ENCODE data around the gene ARHGEF17. TPM values are rescaled to one million over a fixed set of nuclear protein-coding genes. Genes with fewer than 3 reads are reported as not detected.
A peak's percentile ranks its signal among the peaks of the same experiment; 100 is the strongest.

Gene ARHGEF17
- total RNA-seq, 2 experiments from 2014 or later, result 0.18 TPM; not detected in 1

DNA sequence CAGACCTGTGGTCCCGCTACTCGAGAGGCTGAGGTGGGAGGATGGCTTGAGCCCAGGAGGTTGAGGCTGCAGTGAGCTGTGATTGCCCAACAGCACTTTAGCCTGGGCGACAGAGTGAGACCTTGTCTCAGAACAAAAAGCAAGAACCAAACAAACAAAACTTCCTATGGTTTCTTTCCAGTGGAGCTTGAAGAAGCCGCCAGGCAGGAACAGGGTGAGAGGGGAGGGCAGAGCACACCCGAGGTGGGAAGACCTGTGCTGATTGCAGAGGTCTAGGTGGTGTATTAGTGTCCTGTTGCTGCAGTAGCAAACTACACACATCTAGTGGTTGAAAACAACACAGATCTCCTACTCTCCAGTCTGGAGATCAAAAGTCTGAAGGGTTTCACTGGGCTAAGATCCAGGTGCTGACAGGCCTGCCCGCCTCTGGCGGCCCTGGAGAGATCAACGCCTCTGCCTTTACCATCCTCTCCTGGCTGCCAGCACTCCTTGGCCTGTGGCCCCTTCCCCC is 10.5 kb downstream of the ARHGEF17 start:
- H3K9me3 Mint-ChIP-seq (ENCODE audit: insufficient read depth), result no peaks in the 10 kb centered on the region
- H3K27me3 Mint-ChIP-seq (ENCODE audit: low read depth), result no peaks in the 10 kb centered on the region
- H3K4me3 Mint-ChIP-seq, result no peak overlapping the region
- CTCF ChIA-PET, result interaction anchor here (1.3 to 3.4 kb wide), 3 partner anchors 12 to 32 kb away, joined by 5 to 18 read pairs (median 6); no protein-coding TSS in a partner anchor
- POLR2A ChIA-PET, result interaction anchor here (1.1 kb wide), 1 partner anchor 12 kb away, joined by 3 read pairs; no protein-coding TSS in a partner anchor
- ATAC-seq (no peak), DNase-seq (no peak)
- no peak overlapping the region for H3K27ac Mint-ChIP-seq
- H3K36me3 Mint-ChIP-seq (ENCODE audit: low read depth), result no peaks in the 10 kb centered on the region
- H3K4me1 Mint-ChIP-seq (ENCODE audit: low read depth), result peaks cover 24% of the 10 kb centered on the region

DNA sequence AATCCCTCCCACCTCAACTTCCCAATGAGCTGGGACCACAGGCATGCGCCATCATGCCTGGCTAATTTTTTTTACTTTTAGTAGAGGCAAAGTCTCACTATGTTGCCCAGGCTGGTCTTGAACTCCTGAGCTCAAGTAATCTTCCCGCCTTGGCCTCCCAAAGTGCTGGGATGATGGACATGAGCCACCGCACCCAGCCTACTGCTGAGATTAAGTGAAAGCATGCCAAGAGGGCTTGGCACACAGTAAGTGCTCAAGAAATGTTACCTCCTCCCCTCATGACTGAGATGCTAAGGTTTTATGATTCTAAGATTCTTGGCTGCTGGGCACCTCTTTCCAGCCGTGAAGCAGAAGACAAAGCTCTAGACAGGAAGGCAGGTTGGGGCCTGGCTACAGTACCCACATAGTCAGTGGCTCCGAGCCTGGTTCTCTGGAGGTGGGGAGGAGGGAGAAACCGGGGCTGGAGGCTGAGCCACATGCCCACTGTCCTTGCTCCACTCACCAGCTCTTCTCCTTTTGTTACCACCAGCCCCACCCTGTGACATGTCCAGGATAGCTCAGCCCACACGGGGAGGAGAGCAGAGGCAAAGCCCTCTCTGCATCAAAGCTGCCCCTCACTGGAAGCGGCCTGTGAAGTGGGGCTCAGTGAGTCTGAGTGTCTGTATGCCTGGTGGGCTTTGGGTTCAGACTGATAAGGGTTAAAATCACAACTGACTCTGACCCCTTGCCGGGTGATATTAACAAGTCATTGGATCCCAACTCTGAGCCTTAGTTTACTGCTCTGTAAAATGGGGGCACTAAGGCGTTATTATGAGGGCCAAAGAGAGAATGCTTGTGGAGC is 12.9 kb downstream of the ARHGEF17 start:
- no peaks in the 10 kb centered on the region for H3K9me3 Mint-ChIP-seq (ENCODE audit: insufficient read depth)
- H3K4me3 Mint-ChIP-seq, result no peak overlapping the region
- H3K36me3 Mint-ChIP-seq (ENCODE audit: low read depth), result no peaks in the 10 kb centered on the region
- ATAC-seq, result no peak
- no peak overlapping the region for H3K27ac Mint-ChIP-seq
- no peak for DNase-seq
- ChIA-PET CTCF (interaction anchor here (0.8 to 3.0 kb wide), 4 partner anchors 14 to 145 kb away, joined by 3 to 13 read pairs (median 5); partner anchors contain the start of gene ARHGEF17), POLR2A (no interaction called here)
- H3K4me1 Mint-ChIP-seq (ENCODE audit: low read depth), result peaks cover 18% of the 10 kb centered on the region
- H3K27me3 Mint-ChIP-seq (ENCODE audit: low read depth), result no peaks in the 10 kb centered on the region

DNA sequence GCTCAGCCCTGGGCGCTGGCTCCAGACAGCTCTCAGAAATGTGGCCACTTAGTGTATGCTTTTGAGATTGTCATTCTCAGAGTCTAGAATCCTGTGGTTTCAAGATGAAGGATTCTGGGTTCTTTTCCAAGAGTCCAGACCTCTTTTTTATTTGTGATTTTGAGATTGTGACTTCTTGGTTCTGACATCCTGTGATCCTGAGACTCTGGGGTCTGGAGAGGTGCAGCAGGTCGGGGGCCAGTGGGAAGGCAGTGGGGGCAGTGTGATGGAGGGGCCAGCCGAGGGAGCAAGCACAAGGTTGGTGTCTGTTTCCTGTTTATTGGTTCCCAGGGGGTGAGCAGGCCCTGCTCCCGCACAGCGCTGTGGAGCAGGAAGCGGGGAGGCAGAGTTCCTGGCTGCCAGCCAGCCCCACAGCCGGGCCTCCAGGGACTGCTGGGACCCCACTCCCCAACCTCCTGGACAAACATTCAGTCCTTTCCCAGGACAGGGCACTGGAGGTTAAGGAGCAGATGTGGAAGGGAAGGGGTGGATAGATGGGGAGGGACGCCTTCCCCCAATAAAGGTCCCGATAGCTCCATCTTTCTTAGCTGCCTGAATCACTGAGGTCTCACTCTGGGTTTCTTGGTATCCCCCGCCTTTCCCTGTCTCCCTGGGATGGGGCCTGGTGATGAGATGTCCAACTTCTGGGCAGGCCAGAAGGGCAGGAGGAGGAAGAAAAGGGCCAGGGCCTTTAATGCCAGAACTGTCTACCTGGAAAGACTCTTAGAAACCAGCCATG is 13.7 kb downstream of the ARHGEF17 start:
- Mint-ChIP-seq H3K27ac (no peak overlapping the region), H3K36me3 (ENCODE audit: low read depth) (no peaks in the 10 kb centered on the region), H3K4me1 (ENCODE audit: low read depth) (peaks cover 18% of the 10 kb centered on the region), H3K27me3 (ENCODE audit: low read depth) (no peaks in the 10 kb centered on the region), H3K9me3 (ENCODE audit: insufficient read depth) (no peaks in the 10 kb centered on the region), H3K4me3 (no peak overlapping the region)
- POLR2A ChIA-PET, result no interaction called here
- ATAC-seq (peak; percentile 37), DNase-seq (no peak)
- CTCF ChIA-PET, result interaction anchor here (0.9 to 3.0 kb wide), 4 partner anchors 15 to 29 kb away, joined by 3 to 13 read pairs (median 5); partner anchors contain the start of gene ARHGEF17

DNA sequence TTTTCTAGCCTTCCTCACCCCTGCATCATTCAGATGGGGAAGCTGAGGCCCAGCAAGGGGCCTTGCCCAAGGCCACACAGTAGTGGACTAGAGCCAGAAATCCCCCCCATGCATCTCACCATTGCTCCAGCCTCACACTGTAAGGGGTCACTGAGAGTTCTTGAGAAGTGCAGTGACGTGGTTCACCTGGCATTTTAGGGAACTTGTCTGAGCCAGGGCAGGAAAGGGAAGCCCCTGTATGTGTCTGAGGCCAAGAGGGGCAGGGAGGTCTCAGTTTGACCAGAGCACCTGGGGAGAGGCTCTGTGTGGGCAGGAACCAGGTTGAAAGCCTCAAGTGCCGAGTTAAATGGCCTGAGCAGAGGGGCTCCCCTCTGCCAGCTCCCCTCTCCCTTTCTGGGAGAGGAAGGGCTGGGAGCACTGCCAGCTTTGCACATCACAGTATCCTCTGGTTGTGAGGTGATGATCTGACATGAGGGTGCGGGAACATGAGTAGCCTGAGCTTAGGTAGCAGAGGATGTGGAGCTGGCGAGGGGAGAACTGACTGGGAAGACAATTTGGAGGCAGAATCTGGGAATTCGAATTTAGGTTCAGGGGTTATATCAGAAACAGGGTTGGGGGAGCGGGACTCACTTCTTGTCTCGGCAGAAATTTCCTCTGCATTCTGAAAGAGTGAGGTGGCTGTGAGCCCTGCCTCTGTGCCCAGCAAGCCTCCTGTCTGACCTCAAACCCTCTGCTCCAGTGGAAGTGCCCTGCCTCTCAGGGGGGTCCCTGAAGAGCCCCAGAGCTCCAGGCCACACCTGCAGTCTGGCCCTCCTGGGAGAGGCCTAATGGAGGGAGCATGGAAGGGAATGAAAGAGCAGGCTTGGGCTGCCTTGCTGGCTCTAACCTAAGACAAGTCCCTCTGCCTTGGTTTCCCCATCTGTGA is 14.6 kb downstream of the ARHGEF17 start:
- Mint-ChIP-seq H3K4me1 (ENCODE audit: low read depth) (peaks cover 22% of the 10 kb centered on the region), H3K27me3 (ENCODE audit: low read depth) (no peaks in the 10 kb centered on the region), H3K4me3 (no peak overlapping the region), H3K9me3 (ENCODE audit: insufficient read depth) (no peaks in the 10 kb centered on the region), H3K27ac (no peak overlapping the region), H3K36me3 (ENCODE audit: low read depth) (no peaks in the 10 kb centered on the region)
- ATAC-seq (no peak), DNase-seq (no peak)
- ChIA-PET CTCF (interaction anchor here (1.3 to 3.0 kb wide), 2 partner anchors 16 to 28 kb away, joined by 3 to 13 read pairs; partner anchors contain the start of gene ARHGEF17), POLR2A (no interaction called here)

DNA sequence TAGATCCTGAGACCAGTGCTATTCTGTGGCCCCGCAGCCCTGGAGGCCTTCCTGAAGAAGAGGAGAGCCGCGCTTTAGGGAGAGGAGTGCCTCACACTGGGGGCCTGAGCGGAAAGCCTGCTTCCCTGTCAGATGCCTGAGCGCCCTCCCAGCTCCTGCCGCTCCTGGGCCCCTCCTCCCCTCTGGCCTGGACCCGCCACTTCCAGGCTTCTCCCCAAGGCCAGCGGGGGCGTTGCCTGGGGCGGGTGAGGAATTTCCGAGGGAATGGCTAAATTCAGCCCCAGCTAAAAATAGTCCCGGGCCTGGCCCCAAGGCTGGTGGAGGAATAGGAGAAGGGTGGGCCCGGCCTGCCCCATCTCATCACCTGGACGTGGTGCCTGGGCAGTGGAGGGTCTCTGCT is 15.4 kb downstream of the ARHGEF17 start:
- POLR2A ChIA-PET, result no interaction called here
- DNase-seq, result no peak
- no peak overlapping the region for H3K4me3 Mint-ChIP-seq
- no peaks in the 10 kb centered on the region for H3K9me3 Mint-ChIP-seq (ENCODE audit: insufficient read depth)
- peaks cover 23% of the 10 kb centered on the region for H3K4me1 Mint-ChIP-seq (ENCODE audit: low read depth)
- H3K27ac Mint-ChIP-seq, result no peak overlapping the region
- CTCF ChIA-PET, result interaction anchor here (1.4 to 3.0 kb wide), 2 partner anchors 15 to 17 kb away, joined by 4 to 13 read pairs; partner anchors contain the start of gene ARHGEF17
- ATAC-seq, result no peak
- H3K27me3 Mint-ChIP-seq (ENCODE audit: low read depth), result no peaks in the 10 kb centered on the region
- H3K36me3 Mint-ChIP-seq (ENCODE audit: low read depth), result no peaks in the 10 kb centered on the region

DNA sequence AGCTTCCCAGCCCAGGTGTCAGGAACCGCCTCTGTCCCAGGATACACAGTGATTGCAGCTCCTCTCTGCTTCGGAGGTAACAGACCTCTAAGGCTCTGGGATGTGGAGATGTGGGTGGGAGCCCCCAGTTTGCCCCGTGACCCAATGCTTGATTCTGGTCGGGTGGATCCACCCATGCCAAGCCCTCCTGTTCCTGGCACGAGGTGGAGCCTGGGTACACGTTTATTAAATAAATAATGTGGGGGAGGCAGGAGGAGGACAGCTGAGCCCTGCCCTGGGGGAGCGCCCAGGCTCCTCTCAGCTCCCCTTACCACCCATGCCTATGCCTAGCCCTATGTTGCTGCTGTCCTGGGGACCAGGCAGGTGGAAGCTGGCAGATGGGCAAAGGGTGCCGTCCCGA is 16.0 kb downstream of the ARHGEF17 start:
- H3K27ac Mint-ChIP-seq, result no peak overlapping the region
- no peaks in the 10 kb centered on the region for H3K36me3 Mint-ChIP-seq (ENCODE audit: low read depth)
- no peak overlapping the region for H3K4me3 Mint-ChIP-seq
- CTCF ChIA-PET, result interaction anchor here (1.4 kb wide), 1 partner anchor 16 kb away, joined by 4 read pairs; the partner anchor contains the start of gene ARHGEF17
- POLR2A ChIA-PET, result no interaction called here
- peaks cover 23% of the 10 kb centered on the region for H3K4me1 Mint-ChIP-seq (ENCODE audit: low read depth)
- DNase-seq (no peak), ATAC-seq (no peak)
- peaks cover 2% of the 10 kb centered on the region for H3K27me3 Mint-ChIP-seq (ENCODE audit: low read depth)
- no peaks in the 10 kb centered on the region for H3K9me3 Mint-ChIP-seq (ENCODE audit: insufficient read depth)

DNA sequence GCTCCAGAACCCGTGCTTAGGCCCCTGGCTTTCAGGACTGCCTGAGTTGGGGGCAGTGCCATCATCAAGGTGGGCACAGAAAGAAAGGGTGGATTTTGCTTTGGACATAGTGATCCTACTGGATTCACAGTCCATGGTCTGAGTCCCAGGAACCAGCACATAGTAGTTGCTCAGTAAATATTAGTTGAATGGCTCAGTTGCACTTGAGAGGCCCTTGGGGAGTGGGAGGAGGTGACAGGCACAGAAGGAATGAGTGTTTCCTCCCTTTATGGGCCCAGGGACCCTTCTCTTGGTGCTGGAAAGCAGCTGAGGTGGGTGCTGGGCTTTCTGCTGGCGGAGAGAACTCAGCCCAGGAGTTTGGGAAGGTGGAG is 16.6 kb downstream of the ARHGEF17 start:
- no peak overlapping the region for H3K4me3 Mint-ChIP-seq
- H3K27ac Mint-ChIP-seq, result no peak overlapping the region
- H3K4me1 Mint-ChIP-seq (ENCODE audit: low read depth), result peaks cover 23% of the 10 kb centered on the region
- ChIA-PET POLR2A (no interaction called here), CTCF (interaction anchor here (1.4 kb wide), 1 partner anchor 17 kb away, joined by 4 read pairs; the partner anchor contains the start of gene ARHGEF17)
- no peak for DNase-seq
- H3K36me3 Mint-ChIP-seq (ENCODE audit: low read depth), result no peaks in the 10 kb centered on the region
- peaks cover 2% of the 10 kb centered on the region for H3K27me3 Mint-ChIP-seq (ENCODE audit: low read depth)
- H3K9me3 Mint-ChIP-seq (ENCODE audit: insufficient read depth), result no peaks in the 10 kb centered on the region
- ATAC-seq, result no peak

DNA sequence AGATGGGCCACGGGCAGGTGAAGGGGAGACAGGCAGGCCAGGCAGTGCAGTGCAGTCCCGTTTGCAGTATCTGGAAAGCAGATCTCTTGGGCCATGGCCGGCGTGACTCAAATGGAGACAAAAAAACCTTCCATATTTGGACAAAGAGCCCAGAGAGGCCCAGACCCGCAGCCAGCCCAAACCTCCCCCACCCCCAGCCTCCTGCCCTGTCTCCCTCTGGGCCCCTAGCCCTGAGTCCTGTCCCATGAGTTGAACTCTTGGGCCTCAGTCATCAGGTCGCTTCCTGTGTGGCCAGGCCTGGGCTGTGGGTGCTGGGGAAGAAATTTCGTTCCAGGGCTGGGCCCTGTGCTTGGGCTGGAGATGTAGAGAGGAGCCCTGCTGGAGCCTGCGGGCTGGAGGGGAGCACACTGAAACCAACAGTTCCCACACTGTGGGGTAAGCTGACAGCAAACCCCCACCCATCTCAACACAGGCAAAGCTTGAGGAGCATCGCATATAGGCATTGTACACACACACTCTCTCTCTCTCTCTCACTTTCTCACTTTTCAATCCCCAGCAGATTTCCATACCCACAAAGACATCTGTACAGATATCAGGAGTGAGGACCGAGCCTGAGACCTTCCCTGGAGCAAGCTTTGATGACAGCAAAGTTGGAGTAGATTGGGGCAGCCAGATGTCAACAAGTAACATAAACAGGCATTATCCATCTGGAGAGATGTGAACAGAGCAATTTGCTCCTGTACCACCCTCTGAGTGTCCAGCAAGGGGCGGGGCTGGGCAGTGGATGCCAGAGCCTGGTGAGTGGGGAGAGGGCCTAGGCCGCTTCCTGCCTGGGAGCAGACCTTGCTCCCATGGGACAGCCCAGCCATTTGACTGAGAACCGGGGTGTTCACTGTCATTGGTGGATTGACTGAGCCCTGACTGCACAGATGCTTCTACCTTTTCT is 17.2 kb downstream of the ARHGEF17 start:
- no peaks in the 10 kb centered on the region for H3K9me3 Mint-ChIP-seq (ENCODE audit: insufficient read depth)
- no peak overlapping the region for H3K27ac Mint-ChIP-seq
- H3K36me3 Mint-ChIP-seq (ENCODE audit: low read depth), result no peaks in the 10 kb centered on the region
- peaks cover 2% of the 10 kb centered on the region for H3K27me3 Mint-ChIP-seq (ENCODE audit: low read depth)
- ChIA-PET CTCF (interaction anchor here (0.8 to 3.1 kb wide), 4 partner anchors 11 to 27 kb away, joined by 3 to 23 read pairs (median 6); partner anchors contain the start of gene ARHGEF17), POLR2A (no interaction called here)
- H3K4me1 Mint-ChIP-seq (ENCODE audit: low read depth), result peaks cover 23% of the 10 kb centered on the region
- no peak overlapping the region for H3K4me3 Mint-ChIP-seq
- DNase-seq (no peak), ATAC-seq (no peak)

DNA sequence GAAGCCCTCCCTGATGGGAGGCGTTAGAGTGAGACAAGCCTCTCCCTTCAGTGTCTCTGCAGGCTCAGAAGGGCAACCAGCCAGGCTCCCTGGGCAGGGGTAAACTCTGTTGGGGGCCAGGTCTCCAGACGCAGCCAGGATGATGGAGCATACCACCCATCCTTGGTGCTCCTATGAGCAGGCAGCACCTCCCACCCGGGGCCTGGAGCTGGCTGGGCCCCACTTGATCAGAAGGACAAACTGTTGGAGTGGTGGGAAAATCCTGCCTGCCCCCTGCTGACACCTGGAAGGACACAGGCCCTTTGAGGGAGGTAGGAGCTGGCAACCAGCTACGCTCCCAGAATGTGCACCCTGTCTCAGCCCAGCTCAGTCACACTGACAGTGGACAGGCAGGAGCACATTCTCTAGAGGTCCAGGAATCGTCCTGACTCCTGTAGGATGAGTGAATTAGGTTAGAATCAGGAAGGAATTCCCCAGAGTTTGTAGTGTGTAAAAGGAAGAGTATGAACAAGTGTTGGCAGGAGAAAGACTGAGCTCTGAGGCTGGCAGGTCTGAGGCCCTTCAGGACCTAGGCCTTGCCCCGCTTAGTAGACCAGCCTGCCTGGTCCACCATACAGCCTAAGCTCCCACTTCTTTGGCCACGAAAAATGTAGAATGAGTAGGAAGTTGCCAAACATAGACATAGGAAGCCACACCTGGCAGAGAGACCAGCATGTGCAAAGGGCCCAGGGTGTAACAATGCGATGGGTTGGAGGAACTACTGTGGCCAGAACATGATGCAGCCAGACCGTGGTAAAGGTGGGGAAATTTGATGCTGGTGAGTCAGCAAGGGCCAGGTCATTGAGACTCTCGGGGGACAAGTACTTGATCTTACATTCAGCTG is 19.1 kb downstream of the ARHGEF17 start:
- no peaks in the 10 kb centered on the region for H3K9me3 Mint-ChIP-seq (ENCODE audit: insufficient read depth)
- POLR2A ChIA-PET, result no interaction called here
- H3K27me3 Mint-ChIP-seq (ENCODE audit: low read depth), result peaks cover 3% of the 10 kb centered on the region
- DNase-seq (no peak), ATAC-seq (no peak)
- no peak overlapping the region for H3K4me3 Mint-ChIP-seq
- no peak overlapping the region for H3K27ac Mint-ChIP-seq
- H3K36me3 Mint-ChIP-seq (ENCODE audit: low read depth), result no peaks in the 10 kb centered on the region
- peaks cover 14% of the 10 kb centered on the region for H3K4me1 Mint-ChIP-seq (ENCODE audit: low read depth)
- CTCF ChIA-PET, result interaction anchor here (0.6 to 3.1 kb wide), 6 partner anchors 9 to 299 kb away, joined by 3 to 23 read pairs (median 6); no protein-coding TSS in a partner anchor
